Measurements from ENCODE around the gene SARS1.

GRCh38 chr1:109188781-109189180 is 24.9 kb upstream of the SARS1 start:
- no peak for TF ChIP-seq SIX4 (CRISPR knock-in tag; IDR thresholded peaks at IDR 0.05)
- TF ChIP-seq, protein P1, sequence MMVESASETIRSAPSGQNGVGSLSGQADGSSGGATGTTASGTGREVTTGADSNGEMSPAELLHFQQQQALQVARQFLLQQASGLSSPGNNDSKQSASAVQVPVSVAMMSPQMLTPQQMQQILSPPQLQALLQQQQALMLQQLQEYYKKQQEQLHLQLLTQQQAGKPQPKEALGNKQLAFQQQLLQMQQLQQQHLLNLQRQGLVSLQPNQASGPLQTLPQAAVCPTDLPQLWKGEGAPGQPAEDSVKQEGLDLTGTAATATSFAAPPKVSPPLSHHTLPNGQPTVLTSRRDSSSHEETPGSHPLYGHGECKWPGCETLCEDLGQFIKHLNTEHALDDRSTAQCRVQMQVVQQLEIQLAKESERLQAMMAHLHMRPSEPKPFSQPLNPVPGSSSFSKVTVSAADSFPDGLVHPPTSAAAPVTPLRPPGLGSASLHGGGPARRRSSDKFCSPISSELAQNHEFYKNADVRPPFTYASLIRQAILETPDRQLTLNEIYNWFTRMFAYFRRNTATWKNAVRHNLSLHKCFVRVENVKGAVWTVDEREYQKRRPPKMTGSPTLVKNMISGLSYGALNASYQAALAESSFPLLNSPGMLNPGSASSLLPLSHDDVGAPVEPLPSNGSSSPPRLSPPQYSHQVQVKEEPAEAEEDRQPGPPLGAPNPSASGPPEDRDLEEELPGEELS (CRISPR knock-in tag; IDR thresholded peaks at IDR 0.05): no peak
- no peak for TF ChIP-seq ZNF772 (CRISPR knock-in tag; IDR thresholded peaks at IDR 0.05)

All from HepG2 (cell line).